Epithelial cell of umbilical artery (primary cell): ENCODE measurements around the gene KBTBD6. TPM values are rescaled to one million over a fixed set of nuclear protein-coding genes. Genes with fewer than 3 reads are reported as not detected.

Experiments
- total RNA-seq: library from RNA; depleted of rRNA; stranded (reverse); fragments of >200 nt; gene quantifications from 2 replicates; pipeline ENCODE4 v1.2.3, GENCODE V29; 2014

The KBTBD6 gene
- total RNA-seq = 8.8 and 12.9 TPM in 2 replicates

GRCh38 chr13:41132512-41133152, at the start of gene KBTBD6:
Gene KBTBD6, minus strand, starts transcription at chr13:41132802. Its CDS starts 291 bp downstream, at chr13:41132511.

Other genes with a start within 250 kb of the KBTBD6 start
- 49.4 and 85.0 TPM in 2 replicates for gene ELF1, start 113.5 kb downstream of the KBTBD6 start, total RNA-seq
- 8.4 and 9.4 TPM in 2 replicates for gene WBP4, start 71.3 kb downstream of the KBTBD6 start, total RNA-seq
- gene KBTBD7, start 61.8 kb upstream of the KBTBD6 start, total RNA-seq = 5.2 and 7.9 TPM in 2 replicates
- gene MTRF1, start 130.8 kb upstream of the KBTBD6 start, total RNA-seq = 10.1 and 15.3 TPM in 2 replicates
- gene NAA16, start 178.5 kb upstream of the KBTBD6 start, total RNA-seq = 7.1 and 12.0 TPM in 2 replicates